ENCODE data around the gene UTP20.

GRCh38 chr12:101424620-101425019, 144.7 kb downstream of the UTP20 start:
- TF ChIP-seq POLR2A (IDR thresholded peaks at IDR 0.05) (no peak), CTCF (IDR thresholded peaks at IDR 0.05) (no peak)
